ENCODE results near the gene DHDH. TPM values are rescaled to one million over a fixed set of nuclear protein-coding genes. Genes with fewer than 3 reads are reported as not detected.
"Not testable (repeated sequence)": the region's sequence is repeated elsewhere in the genome, so short reads cannot be mapped to it uniquely, and the experiment has no call there.

DHDH gene
- total RNA-seq, 1 donor = not detected

DNA sequence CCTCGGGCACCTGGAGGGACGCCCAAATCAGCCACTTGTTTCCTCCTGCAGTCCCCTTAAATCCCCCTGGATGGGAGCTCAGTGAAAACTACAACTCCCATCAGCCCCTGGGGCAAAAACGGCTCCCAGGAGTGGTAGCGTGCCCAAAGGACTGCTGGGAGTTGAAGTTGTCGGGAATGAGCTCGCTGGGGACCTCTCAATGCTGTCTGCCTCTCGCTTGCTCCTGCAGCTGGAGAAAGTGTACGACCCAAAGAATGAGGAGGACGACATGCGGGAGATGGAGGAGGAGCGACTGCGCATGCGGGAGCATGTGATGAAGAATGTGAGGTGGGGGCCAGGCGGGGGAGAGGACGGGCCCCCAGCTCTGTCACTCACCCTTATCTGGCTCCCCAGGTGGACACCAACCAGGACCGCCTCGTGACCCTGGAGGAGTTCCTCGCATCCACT lies 14.7 kb upstream of the DHDH start:
- no peak overlapping the region for H3K4me3 ChIP-seq (ENCODE audit: low read depth, low read length)
- DNase-seq (ENCODE audit: low read depth) = no peak
- TF ChIP-seq, protein P1, sequence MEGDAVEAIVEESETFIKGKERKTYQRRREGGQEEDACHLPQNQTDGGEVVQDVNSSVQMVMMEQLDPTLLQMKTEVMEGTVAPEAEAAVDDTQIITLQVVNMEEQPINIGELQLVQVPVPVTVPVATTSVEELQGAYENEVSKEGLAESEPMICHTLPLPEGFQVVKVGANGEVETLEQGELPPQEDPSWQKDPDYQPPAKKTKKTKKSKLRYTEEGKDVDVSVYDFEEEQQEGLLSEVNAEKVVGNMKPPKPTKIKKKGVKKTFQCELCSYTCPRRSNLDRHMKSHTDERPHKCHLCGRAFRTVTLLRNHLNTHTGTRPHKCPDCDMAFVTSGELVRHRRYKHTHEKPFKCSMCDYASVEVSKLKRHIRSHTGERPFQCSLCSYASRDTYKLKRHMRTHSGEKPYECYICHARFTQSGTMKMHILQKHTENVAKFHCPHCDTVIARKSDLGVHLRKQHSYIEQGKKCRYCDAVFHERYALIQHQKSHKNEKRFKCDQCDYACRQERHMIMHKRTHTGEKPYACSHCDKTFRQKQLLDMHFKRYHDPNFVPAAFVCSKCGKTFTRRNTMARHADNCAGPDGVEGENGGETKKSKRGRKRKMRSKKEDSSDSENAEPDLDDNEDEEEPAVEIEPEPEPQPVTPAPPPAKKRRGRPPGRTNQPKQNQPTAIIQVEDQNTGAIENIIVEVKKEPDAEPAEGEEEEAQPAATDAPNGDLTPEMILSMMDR (IDR thresholded peaks at IDR 0.05; ENCODE audit: insufficient read depth, low read length) = no peak

DNA sequence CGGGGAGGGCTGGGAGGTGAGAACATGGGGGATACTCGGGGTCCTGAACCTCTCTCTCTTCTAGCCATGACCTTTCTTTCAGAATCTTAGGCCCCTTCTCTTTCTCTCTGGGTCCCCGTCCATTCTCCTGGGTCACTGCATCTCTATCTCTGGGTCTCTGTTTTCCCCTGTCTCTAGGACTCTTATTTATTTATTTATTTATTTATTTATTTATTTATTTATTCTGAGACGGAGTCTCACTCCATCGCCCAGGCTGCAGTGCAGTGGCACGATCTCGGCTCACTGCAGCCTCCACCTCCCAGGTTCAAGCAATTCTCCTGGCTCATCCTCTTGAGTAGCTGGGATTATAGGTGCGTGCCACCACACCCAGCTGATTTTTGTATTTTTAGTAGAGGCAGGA lies 14.2 kb upstream of the DHDH start:
- not testable (repeated sequence) for DNase-seq (ENCODE audit: low read depth); H3K4me3 ChIP-seq (ENCODE audit: low read depth, low read length)

DNA sequence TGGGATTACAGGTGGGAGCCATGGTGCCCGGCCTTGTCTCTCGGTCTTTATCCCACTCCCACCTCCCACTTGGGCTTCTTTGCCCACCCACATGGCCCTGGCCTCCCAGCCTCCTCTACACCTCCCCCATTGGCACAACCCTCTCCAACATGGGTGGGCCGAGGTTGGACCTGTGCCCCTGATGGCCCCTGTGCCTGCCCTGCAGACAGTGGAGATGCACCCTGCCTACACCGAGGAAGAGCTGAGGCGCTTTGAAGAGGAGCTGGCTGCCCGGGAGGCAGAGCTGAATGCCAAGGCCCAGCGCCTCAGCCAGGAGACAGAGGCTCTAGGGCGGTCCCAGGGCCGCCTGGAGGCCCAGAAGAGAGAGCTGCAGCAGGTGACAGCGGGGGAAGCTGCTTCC lies 12.6 kb upstream of the DHDH start:
- no peak for DNase-seq (ENCODE audit: low read depth)
- TF ChIP-seq, protein P1 (IDR thresholded peaks at IDR 0.05; ENCODE audit: insufficient read depth, low read length) = no peak
- H3K4me3 ChIP-seq (ENCODE audit: low read depth, low read length) = no peak overlapping the region

DNA sequence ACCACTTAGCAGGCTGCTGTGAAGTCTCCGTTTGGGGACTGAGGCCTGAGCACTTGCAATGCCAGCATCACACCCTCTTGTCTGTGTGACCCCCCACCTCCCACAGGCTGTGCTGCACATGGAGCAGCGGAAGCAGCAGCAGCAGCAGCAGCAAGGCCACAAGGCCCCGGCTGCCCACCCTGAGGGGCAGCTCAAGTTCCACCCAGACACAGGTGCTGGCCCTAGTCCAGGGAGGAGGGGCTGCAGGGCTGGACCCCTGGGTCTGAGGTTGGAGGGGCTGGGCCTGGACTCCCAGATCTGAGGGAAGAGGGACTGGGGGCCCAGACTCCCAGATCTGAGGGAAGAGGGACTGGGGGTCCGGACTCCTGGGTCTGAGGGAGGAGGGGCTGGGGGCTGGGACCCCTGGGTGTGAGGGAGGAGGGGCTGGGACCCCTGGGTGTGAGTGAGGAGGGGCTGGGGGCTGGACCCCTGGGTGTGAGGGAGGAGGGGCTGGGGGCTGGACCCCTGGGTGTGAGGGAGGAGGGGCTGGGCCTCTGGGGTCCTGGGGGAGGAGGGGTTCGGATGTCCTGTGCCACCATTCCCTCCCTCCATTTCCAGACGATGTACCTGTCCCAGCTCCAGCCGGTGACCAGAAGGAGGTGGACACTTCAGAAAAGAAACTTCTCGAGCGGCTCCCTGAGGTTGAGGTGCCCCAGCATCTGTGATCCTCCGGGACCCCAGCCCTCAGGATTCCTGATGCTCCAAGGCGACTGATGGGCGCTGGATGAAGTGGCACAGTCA lies 11.6 kb upstream of the DHDH start:
- no peak for DNase-seq (ENCODE audit: low read depth)
- TF ChIP-seq, protein P1 (IDR thresholded peaks at IDR 0.05; ENCODE audit: insufficient read depth, low read length) = no peak
- no peak overlapping the region for H3K4me3 ChIP-seq (ENCODE audit: low read depth, low read length)

DNA sequence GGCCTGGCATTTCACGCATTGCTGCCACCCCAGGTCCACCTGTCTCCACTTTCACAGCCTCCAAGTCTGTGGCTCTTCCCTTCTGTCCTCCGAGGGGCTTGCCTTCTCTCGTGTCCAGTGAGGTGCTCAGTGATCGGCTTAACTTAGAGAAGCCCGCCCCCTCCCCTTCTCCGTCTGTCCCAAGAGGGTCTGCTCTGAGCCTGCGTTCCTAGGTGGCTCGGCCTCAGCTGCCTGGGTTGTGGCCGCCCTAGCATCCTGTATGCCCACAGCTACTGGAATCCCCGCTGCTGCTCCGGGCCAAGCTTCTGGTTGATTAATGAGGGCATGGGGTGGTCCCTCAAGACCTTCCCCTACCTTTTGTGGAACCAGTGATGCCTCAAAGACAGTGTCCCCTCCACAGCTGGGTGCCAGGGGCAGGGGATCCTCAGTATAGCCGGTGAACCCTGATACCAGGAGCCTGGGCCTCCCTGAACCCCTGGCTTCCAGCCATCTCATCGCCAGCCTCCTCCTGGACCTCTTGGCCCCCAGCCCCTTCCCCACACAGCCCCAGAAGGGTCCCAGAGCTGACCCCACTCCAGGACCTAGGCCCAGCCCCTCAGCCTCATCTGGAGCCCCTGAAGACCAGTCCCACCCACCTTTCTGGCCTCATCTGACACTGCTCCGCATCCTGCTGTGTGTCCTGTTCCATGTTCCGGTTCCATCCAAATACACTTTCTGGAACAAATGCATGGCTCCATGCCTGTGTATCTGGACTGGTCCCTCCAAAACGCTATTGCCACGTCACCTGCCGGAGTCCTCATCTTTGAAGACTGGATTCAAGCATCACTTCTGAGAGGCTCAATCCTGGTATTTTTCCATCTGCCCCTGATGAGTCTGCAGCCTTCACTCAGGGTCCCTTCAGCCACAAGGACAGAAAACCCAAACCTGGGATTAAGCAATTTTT lies 10.7 kb upstream of the DHDH start:
- no peak for DNase-seq (ENCODE audit: low read depth)
- TF ChIP-seq, protein P1 (IDR thresholded peaks at IDR 0.05; ENCODE audit: insufficient read depth, low read length) = no peak
- no peak overlapping the region for H3K4me3 ChIP-seq (ENCODE audit: low read depth, low read length)

DNA sequence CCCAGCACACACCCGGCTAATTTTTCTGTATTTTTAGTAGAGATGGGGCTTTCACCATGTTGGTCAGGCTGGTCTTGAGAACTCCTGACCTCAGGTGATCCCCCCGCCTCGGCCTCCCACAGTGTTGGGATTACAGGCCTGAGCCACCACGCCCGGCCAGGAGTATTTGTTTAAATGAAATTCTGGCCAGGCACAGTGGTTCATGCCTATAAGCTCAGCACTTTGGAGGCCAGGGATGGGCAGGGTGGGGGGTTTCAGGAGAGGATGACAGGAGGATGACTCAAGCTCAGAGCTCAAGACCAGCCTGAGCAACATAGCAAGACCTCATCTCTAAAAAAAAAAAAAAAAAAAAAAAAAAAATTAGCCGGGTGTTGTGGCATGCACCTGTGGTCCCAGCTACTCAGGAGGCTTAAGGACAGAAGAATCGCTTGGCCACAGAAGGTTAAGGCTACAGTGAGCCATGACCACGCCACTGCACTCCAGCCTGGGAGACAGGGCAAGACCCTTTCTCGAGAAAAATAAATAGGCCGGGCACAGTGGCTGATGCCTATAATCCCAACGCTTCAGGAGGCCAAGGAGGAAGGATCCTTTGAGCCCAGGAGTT lies 8.2 kb upstream of the DHDH start:
- TF ChIP-seq, protein P1 (IDR thresholded peaks at IDR 0.05; ENCODE audit: insufficient read depth, low read length) = no peak
- peak; percentile 68 for DNase-seq (ENCODE audit: low read depth)
- no peak overlapping the region for H3K4me3 ChIP-seq (ENCODE audit: low read depth, low read length)

DNA sequence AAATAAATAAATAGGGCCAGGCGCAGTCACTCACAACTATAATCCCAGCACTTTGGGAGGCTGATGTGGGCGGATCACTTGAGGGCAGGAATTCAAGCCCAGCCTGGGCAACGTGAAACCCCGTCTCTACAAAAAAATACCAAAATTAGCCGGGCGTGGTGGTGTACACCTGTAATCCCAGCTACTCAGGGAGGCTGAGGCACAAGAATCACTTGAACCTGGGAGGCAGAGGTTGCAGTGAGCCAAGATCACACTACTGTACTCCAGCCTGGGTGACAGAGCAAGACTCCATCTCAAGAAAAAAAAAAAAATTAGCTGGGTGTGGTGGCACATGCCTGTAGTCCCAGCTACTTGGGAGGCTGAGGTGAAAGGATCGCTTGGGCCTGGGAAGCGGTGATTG lies 7.6 kb upstream of the DHDH start:
- not testable (repeated sequence) for H3K4me3 ChIP-seq (ENCODE audit: low read depth, low read length); DNase-seq (ENCODE audit: low read depth)

Measured in fibroblast of the aortic adventitia (primary cell).